H1 (cell line): ENCODE results near the gene PPP1R13B. TPM values are rescaled to one million over a fixed set of nuclear protein-coding genes. Genes with fewer than 3 reads are reported as not detected.

Experiments
- CTCF ChIA-PET: fragments of 300-600 bp; sonication (Branson Sonifier 250); formaldehyde crosslinking; loops from one replicate; lab custom pipeline; 2021; ENCODE audit not compliant: partially characterized antibody; lab: Charles Lee
- POLR2A ChIA-PET: fragments of 300-600 bp; sonication (Branson Sonifier 250); formaldehyde crosslinking; loops from one replicate; lab custom pipeline; 2021; ENCODE audit warnings: inconsistent platforms; ENCODE audit not compliant: partially characterized antibody; lab: Charles Lee
- DNase-seq, 2 experiments: peaks; one replicate each; pipeline versions ENCODE4 v3.0.0 to v3.0.0-alpha.2; 2010 to 2022; ENCODE audit warnings: low spot score in 2 of 2, low read depth in 1 of 2, mixed read lengths in 1 of 2
- FAIRE-seq: peaks from 2 replicates; lab custom pipeline; 2011; peaks lifted over from hg19 to GRCh38; lab: Jason Lieb, UNC
- H2AFZ ChIP-seq: 2 replicates; pipeline ENCODE4 v1.8.1; 2012; ENCODE audit warnings: low read length, inconsistent platforms
- H2AK5ac ChIP-seq: 2 replicates; pipeline ENCODE4 v1.6.1; 2013; ENCODE audit warnings: low read depth, low read length
- H2BK120ac ChIP-seq: replicated peaks from 2 replicates; pipeline ENCODE3; 2013; ENCODE audit warnings: low read depth, low read length, inconsistent platforms
- H2BK12ac ChIP-seq: 2 replicates; pipeline ENCODE4 v1.6.1; 2013; ENCODE audit warnings: low read depth, low read length
- H2BK15ac ChIP-seq: 2 replicates; pipeline ENCODE4 v1.6.1; 2013; ENCODE audit warnings: low read length
- H2BK20ac ChIP-seq: 2 replicates; pipeline ENCODE4 v1.6.1; 2013; ENCODE audit warnings: low read length
- H2BK5ac ChIP-seq: 2 replicates; pipeline ENCODE4 v1.6.1; 2013; ENCODE audit warnings: low read depth, low read length
- H3K14ac ChIP-seq: 2 replicates; pipeline ENCODE4 v1.6.1; 2013; ENCODE audit warnings: inconsistent platforms; ENCODE audit not compliant: insufficient read length
- H3K18ac ChIP-seq: 2 replicates; pipeline ENCODE4 v1.6.1; 2013; ENCODE audit warnings: low read length; ENCODE audit errors: extremely low read depth
- H3K23ac ChIP-seq: 2 replicates; pipeline ENCODE4 v1.6.1; 2013; ENCODE audit warnings: inconsistent platforms; ENCODE audit not compliant: insufficient read length
- H3K23me2 ChIP-seq: 2 replicates; pipeline ENCODE4 v1.6.1; 2013; ENCODE audit warnings: low read depth, low read length
- H3K27ac ChIP-seq: 2 replicates; pipeline ENCODE4 v1.6.1; 2011; ENCODE audit warnings: low read depth, low read length, inconsistent platforms
- H3K27me3 ChIP-seq, 4 experiments: replicated peaks in 1 of 4; 1 replicate in 1 of 4; 2 replicates in 3 of 4; pipeline versions ENCODE4 v1.6.1 to v1.8.1; 2011 to 2013; ENCODE audit warnings: low read length in 3 of 4, mild to moderate bottlenecking in 3 of 4, inconsistent platforms in 2 of 4, mixed read lengths in 2 of 4, moderate library complexity in 1 of 4; ENCODE audit not compliant: control insufficient read depth in 3 of 4, insufficient read depth in 3 of 4; ENCODE audit errors: extremely low read depth in 1 of 4
- H3K36me3 ChIP-seq, 4 experiments: 2 replicates each; pipeline versions ENCODE4 v1.6.1 to v1.8.1; 2011 to 2013; ENCODE audit warnings: mild to moderate bottlenecking in 4 of 4, low read length in 3 of 4, moderate library complexity in 2 of 4, control low read depth in 1 of 4, inconsistent platforms in 1 of 4; ENCODE audit not compliant: insufficient read depth in 4 of 4, control insufficient read depth in 2 of 4
- H3K4ac ChIP-seq: replicated peaks from 2 replicates; pipeline ENCODE3; 2013; ENCODE audit warnings: low read length, low read depth, mixed read lengths, inconsistent platforms; ENCODE audit not compliant: insufficient read length
- H3K4me1 ChIP-seq, 4 experiments: replicated peaks in 1 of 4; 1 replicate in 1 of 4; 2 replicates in 3 of 4; pipeline versions ENCODE4 v1.6.1 to v1.8.1; 2011 to 2013; ENCODE audit warnings: low read length in 3 of 4, inconsistent platforms in 2 of 4, mixed read lengths in 1 of 4; ENCODE audit not compliant: insufficient read depth in 4 of 4, control insufficient read depth in 3 of 4
- H3K4me2 ChIP-seq, 2 experiments: 2 replicates each; pipeline versions ENCODE4 v1.6.1 to v1.8.1; 2011 to 2013; ENCODE audit warnings: low read depth in 2 of 2, low read length in 2 of 2, control low read depth in 1 of 2, inconsistent platforms in 1 of 2, mild to moderate bottlenecking in 1 of 2; ENCODE audit not compliant: insufficient read depth in 1 of 2
- H3K4me3 ChIP-seq, 4 experiments: fragments of 200-600, 300-600 bp in 1 of 4; sonication (generic), shearing (Covaris generic), sonication (Bioruptor Twin) in 1 of 4; 2 replicates each; pipeline versions ENCODE4 v1.5.1 to v1.8.1; 2011 to 2016; ENCODE audit warnings: low read length in 4 of 4, low read depth in 3 of 4, control low read depth in 2 of 4, inconsistent platforms in 2 of 4, mild to moderate bottlenecking in 2 of 4, mixed read lengths in 1 of 4, moderate library complexity in 1 of 4; ENCODE audit not compliant: insufficient read depth in 2 of 4; ENCODE audit errors: extremely low read depth in 1 of 4
- H3K56ac ChIP-seq: replicated peaks from 2 replicates; pipeline ENCODE3; 2013; ENCODE audit warnings: low read depth, mild to moderate bottlenecking, mixed read lengths, low read length, inconsistent platforms; ENCODE audit not compliant: insufficient read length
- H3K79me1 ChIP-seq: 2 replicates; pipeline ENCODE4 v1.6.1; 2013; ENCODE audit warnings: low read depth, low read length, control low read depth
- H3K79me2 ChIP-seq, 2 experiments: 2 replicates each; pipeline versions ENCODE4 v1.6.1 to v1.8.1; 2012 to 2013; ENCODE audit warnings: low read length in 2 of 2, mild to moderate bottlenecking in 2 of 2, inconsistent platforms in 1 of 2; ENCODE audit not compliant: insufficient read depth in 2 of 2, control insufficient read depth in 1 of 2
- H3K9ac ChIP-seq, 4 experiments: replicated peaks in 1 of 4; 1 replicate in 1 of 4; 2 replicates in 3 of 4; pipeline versions ENCODE4 v1.6.1 to v1.8.1; 2011 to 2013; ENCODE audit warnings: low read depth in 3 of 4, low read length in 3 of 4, control low read depth in 2 of 4, mild to moderate bottlenecking in 2 of 4, moderate library complexity in 2 of 4, inconsistent platforms in 1 of 4; ENCODE audit errors: extremely low read depth in 1 of 4
- H3K9me3 ChIP-seq, 2 experiments: 2 replicates each; pipeline versions ENCODE4 v1.6.1 to v1.8.1; 2012 to 2013; ENCODE audit warnings: mild to moderate bottlenecking in 2 of 2, moderate library complexity in 2 of 2, control low read depth in 1 of 2, inconsistent platforms in 1 of 2, low read depth in 1 of 2, low read length in 1 of 2, mixed read lengths in 1 of 2; ENCODE audit not compliant: insufficient read depth in 2 of 2
- H4K20me1 ChIP-seq, 2 experiments: replicated peaks in 1 of 2; 2 replicates each; pipeline versions ENCODE3 to v1.8.1; 2011 to 2013; ENCODE audit warnings: inconsistent platforms in 2 of 2, low read length in 2 of 2, mild to moderate bottlenecking in 1 of 2; ENCODE audit not compliant: insufficient read depth in 2 of 2, control insufficient read depth in 1 of 2
- H4K5ac ChIP-seq: 2 replicates; pipeline ENCODE4 v1.6.1; 2013; ENCODE audit warnings: low read length, low read depth, mixed read lengths, inconsistent platforms; ENCODE audit not compliant: insufficient read length
- H4K8ac ChIP-seq: 2 replicates; pipeline ENCODE4 v1.8.0; 2013; ENCODE audit warnings: mild to moderate bottlenecking, moderate library complexity, low read length, inconsistent platforms; ENCODE audit not compliant: insufficient read depth; ENCODE audit errors: extremely low read depth
- H4K91ac ChIP-seq: replicated peaks from 2 replicates; pipeline ENCODE3; 2013; ENCODE audit warnings: low read length, mixed read lengths, inconsistent platforms; ENCODE audit not compliant: insufficient read length
- KDM4A ChIP-seq: IDR thresholded peaks from one replicate; pipeline ENCODE4 v1.7.1; 2012; ENCODE audit warnings: low read depth, mild to moderate bottlenecking, moderate library complexity, low read length, inconsistent platforms; ENCODE audit not compliant: severe bottlenecking
- WGBS, 2 experiments: shearing (Covaris generic) in 1 of 2; methylation state at CpG; one replicate each; pipeline versions ENCODE4 v1.1.6 to v1.1.7; 2013 to 2015; ENCODE audit warnings: low lambda C conversion rate in 2 of 2, mixed read lengths in 2 of 2, inconsistent platforms in 1 of 2, low coverage in 1 of 2, missing lambda C conversion rate in 1 of 2; ENCODE audit not compliant: insufficient replicate concordance in 2 of 2, insufficient coverage in 1 of 2, insufficient read length in 1 of 2; ENCODE audit errors: extremely low coverage in 1 of 2, missing lambda C conversion rate in 1 of 2; 5-methylcytosine and 5-hydroxymethylcytosine counted together
- polyA plus RNA-seq, 7 experiments: library from polyadenylated mRNA; depleted of rRNA in 3 of 7; stranded (reverse) in 5 of 7; unstranded in 2 of 7; fragments of >200 nt in 5 of 7; fragments of 200-250 nt in 2 of 7; gene quantifications; 1 replicate in 5 of 7; 2 replicates in 1 of 7; 4 replicates in 1 of 7; pipeline versions ENCODE4 v1.2.1 to v1.2.3, GENCODE V29; 2011 to 2013; ENCODE audit warnings: missing spikeins in 2 of 7, mixed read lengths in 2 of 7
- total RNA-seq: library from RNA; stranded (reverse); fragmentation: NEBNext Ultra II Directional; extraction: Animal tissue kit (Norgen Biotek cat#: 25700); gene quantifications from 2 replicates; pipeline ENCODE4 v1.2.1, GENCODE V29; 2021
- TF ChIP-seq, protein P1 (sequence below), 3 experiments: IDR thresholded peaks; 1 replicate in 2 of 3; 2 replicates in 1 of 3; pipeline versions ENCODE4 v1.5.1 to v1.6.1; 2011; ENCODE audit warnings: low read length in 3 of 3, mild to moderate bottlenecking in 3 of 3, inconsistent platforms in 2 of 3, low read depth in 1 of 3, moderate library complexity in 1 of 3; ENCODE audit not compliant: insufficient read depth in 1 of 3; ENCODE audit errors: control extremely low read depth in 1 of 3

The PPP1R13B gene
- total and polyA plus RNA-seq, 2 of the 8 experiments (the other 6 are each of a cell fraction or from before 2014, with no cell fraction given), result 2.6 to 8.9 TPM

DNA sequence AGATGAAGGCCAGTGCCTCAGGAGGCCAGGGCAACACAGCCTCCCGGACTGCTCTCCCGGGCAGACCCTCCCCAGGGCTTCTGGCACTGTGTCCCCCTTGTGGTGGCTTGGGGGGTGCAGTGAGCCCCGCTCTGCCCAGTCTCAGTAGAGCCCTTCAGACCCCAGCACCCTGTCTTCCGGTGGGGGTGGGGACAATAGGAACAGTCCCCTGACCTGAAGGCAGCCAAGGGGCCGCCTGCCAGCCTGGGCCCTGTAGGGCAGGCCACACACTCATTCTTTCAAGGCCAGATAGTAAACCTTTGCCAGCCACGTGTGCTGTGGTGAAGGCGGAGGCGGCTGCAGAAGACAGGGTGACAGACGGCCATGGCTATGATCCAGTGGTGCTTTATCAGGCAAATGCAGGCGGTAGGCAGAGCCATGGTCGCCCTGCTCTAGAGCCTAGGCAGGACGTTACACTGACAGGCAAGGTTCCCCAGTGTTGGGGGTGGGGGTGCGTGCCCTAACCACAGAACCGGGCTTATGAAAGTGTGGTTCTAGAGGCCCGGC lies 116.8 kb downstream of the PPP1R13B start:
- CTCF ChIA-PET, result interaction anchor here (1.0 to 1.1 kb wide), 2 partner anchors 9 to 15 kb away, joined by 3 read pairs; no protein-coding TSS in a partner anchor
- Histone ChIP-seq H3K18ac (no peak overlapping the region), H4K5ac (no peak overlapping the region), H3K27ac (no peak overlapping the region; the same call in 1 of the 2 replicates), H3K4me1 (no peaks in the 10 kb centered on the region; a peak in 1 of 7 replicates), H2BK20ac (no peak overlapping the region), H2AK5ac (no peak overlapping the region), H4K20me1 (peaks cover 5 to 22% of the 10 kb centered on the region in 2 experiments), H3K14ac (no peak overlapping the region), H3K9me3 (no peaks in the 10 kb centered on the region), H2BK120ac (no peak overlapping the region), H3K4me3 (no peak overlapping the region), H3K36me3 (peaks cover 5 to 21% (median 14%) of the 10 kb centered on the region in 4 experiments; a peak in 6 of 8 replicates), H3K56ac (no peak overlapping the region), H3K27me3 (no peaks in the 10 kb centered on the region), H3K4me2 (no peak overlapping the region), H3K23ac (no peak overlapping the region), H3K79me2 (peaks cover 0 to 3% of the 10 kb centered on the region in 2 experiments; a peak in 1 of 4 replicates), H2BK15ac (no peak overlapping the region), H4K91ac (no peak overlapping the region), H3K79me1 (no peaks in the 10 kb centered on the region; the same call in none of the 2 replicates), H4K8ac (no peak overlapping the region), H2AFZ (no peak overlapping the region), H3K9ac (no peak overlapping the region), H3K4ac (no peak overlapping the region), H2BK5ac (no peak overlapping the region), H3K23me2 (no peaks in the 10 kb centered on the region), H2BK12ac (no peak overlapping the region)
- no peak for FAIRE-seq
- POLR2A ChIA-PET, result interaction anchor here (0.6 kb wide), 1 partner anchor 67 kb away, joined by 4 read pairs; no protein-coding TSS in a partner anchor
- DNase-seq, result no peak
- TF ChIP-seq KDM4A, result no peak
- TF ChIP-seq, protein P1, sequence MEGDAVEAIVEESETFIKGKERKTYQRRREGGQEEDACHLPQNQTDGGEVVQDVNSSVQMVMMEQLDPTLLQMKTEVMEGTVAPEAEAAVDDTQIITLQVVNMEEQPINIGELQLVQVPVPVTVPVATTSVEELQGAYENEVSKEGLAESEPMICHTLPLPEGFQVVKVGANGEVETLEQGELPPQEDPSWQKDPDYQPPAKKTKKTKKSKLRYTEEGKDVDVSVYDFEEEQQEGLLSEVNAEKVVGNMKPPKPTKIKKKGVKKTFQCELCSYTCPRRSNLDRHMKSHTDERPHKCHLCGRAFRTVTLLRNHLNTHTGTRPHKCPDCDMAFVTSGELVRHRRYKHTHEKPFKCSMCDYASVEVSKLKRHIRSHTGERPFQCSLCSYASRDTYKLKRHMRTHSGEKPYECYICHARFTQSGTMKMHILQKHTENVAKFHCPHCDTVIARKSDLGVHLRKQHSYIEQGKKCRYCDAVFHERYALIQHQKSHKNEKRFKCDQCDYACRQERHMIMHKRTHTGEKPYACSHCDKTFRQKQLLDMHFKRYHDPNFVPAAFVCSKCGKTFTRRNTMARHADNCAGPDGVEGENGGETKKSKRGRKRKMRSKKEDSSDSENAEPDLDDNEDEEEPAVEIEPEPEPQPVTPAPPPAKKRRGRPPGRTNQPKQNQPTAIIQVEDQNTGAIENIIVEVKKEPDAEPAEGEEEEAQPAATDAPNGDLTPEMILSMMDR (IDR thresholded peaks at IDR 0.05; ENCODE audit: control extremely low read depth in 1 of 3, insufficient read depth in 1 of 3, low read depth in 1 of 3, low read length in 3 of 3), result peak in 1 of 3 experiments; percentile 12; a peak in 1 of 4 replicates
- WGBS, 2 experiments, result 88% methylated on average over 15 of the region's 15 CpGs; no CpG with 5 or more reads in 1 of the 2 experiments
